Measurements from ENCODE around the gene RAC2. TPM values are rescaled to one million over a fixed set of nuclear protein-coding genes. Genes with fewer than 3 reads are reported as not detected.
"Not testable (repeated sequence)": the region's sequence is repeated elsewhere in the genome, so short reads cannot be mapped to it uniquely, and the experiment has no call there.

Gene RAC2
- polyA plus RNA-seq, 3 donors, result 5.7 to 6.9 (median 5.9) TPM

- no peak for DNase-seq (ENCODE audit: low read depth in 3 of 3, low spot score in 2 of 3)
These were observed 14.1 kb upstream of the RAC2 start for GRCh38 chr22:37258005-37258752.

- no peak for DNase-seq (ENCODE audit: low read depth in 3 of 3, low spot score in 2 of 3)
These were observed 12.1 kb upstream of the RAC2 start for GRCh38 chr22:37256075-37256726.

- no peak for DNase-seq (ENCODE audit: low read depth in 3 of 3, low spot score in 2 of 3)
These were observed 11.5 kb upstream of the RAC2 start for GRCh38 chr22:37255558-37256006.

- no peak for DNase-seq (ENCODE audit: low read depth in 3 of 3, low spot score in 2 of 3)
These were observed 10.8 kb upstream of the RAC2 start for GRCh38 chr22:37254867-37255233.

GRCh38 chr22:37254209-37254866 lies 10.3 kb upstream of the RAC2 start:
- DNase-seq (ENCODE audit: low read depth in 3 of 3, low spot score in 2 of 3), result no peak

GRCh38 chr22:37253126-37253660 lies 9.1 kb upstream of the RAC2 start:
- no peak for DNase-seq (ENCODE audit: low read depth in 3 of 3, low spot score in 2 of 3)

- not testable (repeated sequence) for DNase-seq (ENCODE audit: low read depth in 3 of 3, low spot score in 2 of 3)
These were observed 7.8 kb upstream of the RAC2 start for GRCh38 chr22:37251836-37252235.

GRCh38 chr22:37249986-37250385 lies 5.9 kb upstream of the RAC2 start:
- no peak for DNase-seq (ENCODE audit: low read depth in 3 of 3, low spot score in 2 of 3)

- DNase-seq (ENCODE audit: low read depth in 3 of 3, low spot score in 2 of 3), result no peak
These were observed 4.2 kb upstream of the RAC2 start for GRCh38 chr22:37248251-37248650.

- no peak for DNase-seq (ENCODE audit: low read depth in 3 of 3, low spot score in 2 of 3)
These were observed 1.7 kb upstream of the RAC2 start for GRCh38 chr22:37245740-37246139.

- no peak for DNase-seq (ENCODE audit: low read depth in 3 of 3, low spot score in 2 of 3)
These were observed 1.1 kb upstream of the RAC2 start for GRCh38 chr22:37244922-37245722.

GRCh38 chr22:37243402-37244113 lies 511 bp downstream of the RAC2 start:
- no peak for DNase-seq (ENCODE audit: low read depth in 3 of 3, low spot score in 2 of 3)

- DNase-seq (ENCODE audit: low read depth in 3 of 3, low spot score in 2 of 3), result no peak
These were observed 1.6 kb downstream of the RAC2 start for GRCh38 chr22:37242395-37242918.

GRCh38 chr22:37241351-37242142 lies 2.5 kb downstream of the RAC2 start:
- DNase-seq (ENCODE audit: low read depth in 3 of 3, low spot score in 2 of 3), result no peak

- no peak for DNase-seq (ENCODE audit: low read depth in 3 of 3, low spot score in 2 of 3)
These were observed 3.1 kb downstream of the RAC2 start for GRCh38 chr22:37240941-37241320.

GRCh38 chr22:37240240-37240940 lies 3.7 kb downstream of the RAC2 start:
- no peak for DNase-seq (ENCODE audit: low read depth in 3 of 3, low spot score in 2 of 3)

- no peak for DNase-seq (ENCODE audit: low read depth in 3 of 3, low spot score in 2 of 3)
These were observed 4.5 kb downstream of the RAC2 start for GRCh38 chr22:37239336-37240239.
